IPS DF 19.7 (cell line): ENCODE results near the gene PRDM11.

Source experiments
- DNase-seq: peaks from one replicate; pipeline ENCODE4 v3.0.0-alpha.2; 2013; ENCODE audit warnings: low read depth, low spot score

The PRDM11 gene

DNA sequence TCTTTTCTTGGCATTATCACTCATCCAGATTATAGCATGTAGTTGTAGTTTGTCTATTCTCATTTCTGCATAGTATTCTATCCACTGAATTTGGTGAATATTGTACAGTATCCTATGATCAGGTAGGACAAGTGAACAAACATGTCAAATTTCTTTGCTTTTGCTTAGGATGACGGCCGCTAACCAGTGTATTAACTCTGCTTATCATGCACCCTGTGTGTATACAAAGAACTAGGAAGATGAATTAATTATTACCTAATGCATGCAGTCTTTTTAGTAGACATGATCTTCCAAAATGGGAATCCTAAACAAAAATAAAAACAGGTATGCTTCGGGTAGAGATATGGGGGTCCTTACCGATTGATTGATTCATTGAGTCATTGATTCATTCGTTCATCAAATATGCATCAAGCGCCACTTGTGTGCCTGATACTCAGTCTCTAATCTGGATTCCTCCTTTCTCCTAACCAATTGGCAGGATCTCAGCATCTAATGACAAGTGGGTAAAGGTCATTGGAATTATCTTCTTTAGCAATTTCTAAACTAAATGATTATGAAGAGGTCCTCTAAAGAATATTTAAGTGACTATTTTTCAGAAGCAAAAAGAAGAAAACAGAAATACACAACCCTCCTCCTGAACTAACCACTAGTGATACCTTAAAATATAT lies 27.9 kb downstream of the PRDM11 start:
- DNase-seq = no peak

DNA sequence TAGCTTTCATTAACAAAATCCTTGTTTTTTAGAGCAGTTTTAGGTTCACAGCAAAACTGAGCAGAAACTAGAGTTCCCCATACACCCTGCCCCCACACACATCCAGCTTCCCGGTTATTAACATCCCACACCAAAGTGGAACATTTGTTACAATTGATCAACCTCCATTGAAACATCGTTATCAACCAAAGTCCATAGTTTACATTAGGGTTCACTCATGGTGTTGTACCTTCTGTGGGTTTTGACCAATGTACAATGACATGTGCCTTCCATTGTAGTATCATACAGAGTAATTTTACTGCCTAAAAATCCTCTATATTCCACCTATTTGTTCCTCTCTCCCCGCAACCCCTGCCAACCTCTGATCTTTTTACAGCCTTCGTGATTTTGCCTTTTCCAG lies 28.5 kb downstream of the PRDM11 start:
- no peak for DNase-seq

DNA sequence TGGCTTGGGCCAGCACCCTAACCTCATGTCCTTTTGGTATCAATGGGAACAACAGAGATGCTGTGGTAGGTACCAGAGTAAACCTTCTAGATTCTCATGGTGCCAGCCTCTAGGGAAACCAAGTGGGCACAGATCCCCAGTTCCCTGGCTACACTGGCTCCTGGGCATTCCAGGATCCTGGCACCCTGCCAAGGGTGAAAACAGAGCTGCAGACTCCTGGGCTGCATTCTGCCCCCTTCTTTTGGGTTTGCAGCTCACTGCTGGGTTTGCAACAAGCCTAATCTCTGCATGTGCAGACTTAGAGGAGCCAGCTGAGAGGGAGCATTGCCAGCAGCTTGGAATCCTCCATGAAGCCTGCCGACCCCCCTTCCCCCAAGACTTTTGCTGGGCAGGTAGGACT lies 30.6 kb downstream of the PRDM11 start:
- DNase-seq = no peak

DNA sequence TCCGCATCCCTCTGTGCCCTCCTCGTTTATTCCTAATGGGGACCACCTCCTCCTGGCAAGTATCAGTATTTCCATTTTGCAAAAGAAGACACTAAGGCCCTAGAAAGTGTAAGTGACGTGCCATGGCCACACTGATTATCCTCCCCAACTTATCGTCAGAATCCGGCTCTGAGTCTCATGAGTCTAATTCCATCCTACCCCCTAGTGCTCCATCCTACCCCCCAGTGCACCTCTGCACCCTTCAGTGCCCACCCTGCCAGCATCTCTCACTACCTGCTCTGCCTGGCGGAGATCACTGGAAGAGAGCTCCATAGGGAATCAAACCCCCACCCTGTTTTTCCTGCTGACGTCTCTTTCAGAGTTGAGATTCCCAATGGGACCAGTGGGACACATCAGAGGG lies 31.8 kb downstream of the PRDM11 start:
- no peak for DNase-seq

DNA sequence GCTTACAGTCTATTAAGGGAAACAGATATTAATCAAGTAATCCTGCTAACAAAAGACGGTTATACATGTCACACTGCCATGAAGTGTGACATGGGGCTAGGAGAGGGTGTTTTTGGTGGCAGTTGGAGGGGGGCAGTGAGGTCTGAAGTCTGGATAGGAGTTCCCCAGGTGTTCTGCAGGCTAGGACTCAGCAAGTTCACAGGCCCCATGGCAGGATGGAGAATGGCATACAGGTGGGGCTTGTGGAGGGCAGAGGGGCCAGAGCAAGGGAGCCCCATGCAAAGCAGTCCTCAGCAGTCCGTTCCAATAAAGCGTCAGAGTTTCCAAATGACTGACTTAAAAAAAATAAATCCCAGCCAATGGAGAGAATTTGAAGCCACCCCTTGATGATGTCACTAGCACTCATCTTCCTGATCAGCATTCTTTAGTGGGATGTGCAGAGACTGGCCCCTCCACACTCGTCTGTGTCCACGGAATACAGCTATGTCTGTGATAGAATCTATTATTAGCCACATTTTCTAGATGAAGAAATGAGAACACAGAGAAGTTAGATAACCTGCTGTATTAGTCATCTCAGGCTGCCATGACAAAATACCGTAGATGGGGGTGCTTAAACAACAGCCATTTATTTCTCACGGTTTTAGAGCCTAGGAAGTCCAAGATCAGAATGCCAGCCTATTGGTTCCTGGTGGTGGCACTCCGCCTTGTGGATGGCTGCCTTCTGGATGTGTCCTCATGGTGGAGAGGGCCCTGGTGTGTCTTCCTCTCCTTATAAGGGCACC lies 32.6 kb downstream of the PRDM11 start:
- no peak for DNase-seq

DNA sequence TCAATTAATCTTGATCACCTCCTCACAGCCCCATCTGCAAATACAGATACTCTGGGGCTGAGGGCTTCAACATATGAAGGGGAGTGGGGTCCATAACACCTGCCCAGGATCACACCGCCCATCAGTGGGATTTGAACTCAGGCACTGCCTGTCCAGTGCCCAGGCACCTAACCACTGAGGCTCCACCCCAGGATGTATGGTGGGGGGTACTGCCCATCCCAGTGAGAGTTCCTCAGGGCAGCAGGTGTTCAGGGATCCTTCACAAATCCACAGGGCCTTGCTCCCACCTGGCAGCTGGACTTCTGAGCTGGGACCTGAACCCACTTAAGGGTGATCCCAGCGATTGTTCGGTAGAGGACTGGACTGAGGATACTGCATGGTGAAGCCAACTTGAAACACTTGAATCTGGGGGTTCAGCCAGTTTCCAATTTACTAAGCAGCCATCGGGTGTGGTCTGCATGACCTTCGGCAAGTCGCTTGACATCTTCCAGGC lies 33.3 kb downstream of the PRDM11 start:
- no peak for DNase-seq

DNA sequence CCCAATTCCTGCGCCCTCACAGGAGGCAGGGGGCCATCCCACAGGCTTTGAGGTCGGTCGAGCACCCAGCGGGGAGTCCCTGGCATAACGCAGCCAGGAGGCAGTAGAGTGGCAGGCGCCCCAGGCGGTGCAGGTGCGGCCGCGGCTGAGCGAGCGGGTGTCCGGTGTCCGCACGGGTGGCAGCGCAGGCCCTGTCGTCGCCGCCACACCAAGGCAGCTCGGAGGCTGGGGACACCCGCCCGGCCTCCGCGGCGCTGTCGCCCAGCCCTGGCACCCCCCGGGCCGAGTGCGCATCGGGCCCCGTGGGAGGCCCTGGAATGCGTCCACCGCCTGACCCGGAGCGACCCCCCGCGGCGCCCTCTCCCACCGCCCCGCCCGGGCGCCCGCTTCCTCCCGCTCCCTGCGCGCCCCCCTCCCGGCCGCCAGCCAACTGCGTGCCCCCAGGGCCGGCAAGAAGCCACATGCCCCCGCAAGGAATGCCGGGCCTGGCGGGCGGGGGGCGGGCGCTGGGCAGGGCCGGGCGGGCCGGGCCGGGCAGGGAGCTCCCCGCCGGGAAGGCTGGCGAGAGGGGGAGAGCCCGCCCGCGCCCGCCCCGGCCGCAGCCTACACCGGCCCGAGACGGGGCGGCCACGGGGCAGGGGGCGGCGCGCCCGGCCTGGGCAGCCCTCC lies 33.9 kb downstream of the PRDM11 start:
- DNase-seq = no peak

DNA sequence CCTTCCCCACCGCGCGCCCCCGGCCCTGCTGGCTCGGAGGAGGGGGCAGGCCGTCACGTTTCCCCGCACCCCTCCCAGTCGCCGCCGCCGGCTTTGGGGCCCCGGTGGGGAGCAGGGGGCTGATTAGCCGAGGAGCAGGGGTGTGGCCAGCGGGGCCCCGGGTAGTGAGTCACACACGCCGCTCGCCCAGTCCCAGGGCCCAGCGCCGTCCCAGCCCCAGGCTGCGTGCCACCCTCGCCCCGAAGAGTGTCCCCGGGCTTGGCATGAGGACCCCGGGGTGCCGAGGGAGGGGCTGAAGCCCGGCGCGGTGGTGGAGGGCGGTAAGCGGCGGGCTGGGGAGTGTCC lies 34.4 kb downstream of the PRDM11 start:
- no peak for DNase-seq

DNA sequence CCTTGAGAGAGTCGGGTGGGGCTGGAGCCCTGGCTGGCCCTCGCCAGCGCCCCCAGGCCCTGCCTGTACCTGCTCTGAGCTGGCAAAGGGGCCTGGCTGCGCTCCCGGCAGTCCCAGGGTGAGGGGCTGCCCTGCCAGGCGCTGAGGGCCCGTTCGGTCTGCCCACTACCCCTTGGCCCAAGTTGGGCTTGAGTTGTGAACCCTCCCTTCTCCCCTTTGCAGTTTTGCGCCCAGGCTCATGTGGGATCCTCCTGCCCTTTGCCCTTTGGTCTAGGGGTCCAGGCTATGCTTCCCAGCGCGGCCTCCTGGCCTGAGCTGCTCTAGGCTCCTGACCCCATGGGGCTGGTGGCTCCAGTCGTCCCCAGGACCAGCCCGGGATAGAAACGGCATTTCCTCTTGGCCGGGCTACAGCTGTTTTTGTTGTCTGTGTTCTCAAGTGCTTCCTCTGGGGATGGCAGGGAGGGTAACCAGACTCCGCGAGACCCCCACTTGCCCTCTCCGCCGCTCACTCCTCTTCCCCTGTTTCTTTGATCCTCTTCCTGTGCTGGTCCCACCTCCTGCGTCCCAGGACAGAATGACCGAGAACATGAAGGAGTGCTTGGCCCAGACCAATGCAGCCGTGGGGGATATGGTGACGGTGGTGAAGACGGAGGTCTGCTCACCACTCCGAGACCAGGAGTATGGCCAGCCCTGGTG lies 34.9 kb downstream of the PRDM11 start:
- DNase-seq = no peak

DNA sequence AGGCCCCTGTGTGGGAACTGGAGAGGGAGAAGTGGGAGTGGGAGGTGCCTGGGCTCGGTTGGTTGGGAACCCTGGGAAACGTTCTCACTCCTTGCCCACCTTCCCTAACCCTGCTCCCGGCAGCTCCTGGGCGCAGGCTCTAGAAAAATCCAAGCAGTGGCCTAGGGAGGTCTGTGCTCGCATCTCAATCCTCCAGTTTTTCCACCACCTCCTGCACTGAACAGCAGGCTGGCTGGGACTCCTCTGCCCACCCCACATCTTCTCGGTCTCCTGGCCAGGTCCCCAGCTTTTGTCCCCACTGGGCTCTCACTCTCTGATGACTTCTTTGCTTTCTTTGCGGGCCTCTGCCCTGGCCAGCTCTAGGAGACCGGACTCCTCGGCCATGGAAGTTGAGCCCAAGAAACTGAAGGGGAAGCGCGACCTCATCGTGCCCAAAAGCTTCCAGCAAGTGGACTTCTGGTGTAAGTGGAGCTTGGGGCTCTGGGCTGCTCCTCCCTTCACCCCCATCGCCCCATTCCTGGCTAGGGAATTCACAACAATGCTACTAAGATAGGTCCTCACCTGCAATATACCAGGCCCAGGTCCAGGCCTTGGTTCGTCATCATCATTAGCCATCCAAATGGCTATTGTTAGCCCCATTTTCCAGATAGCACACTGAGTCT lies 35.6 kb downstream of the PRDM11 start:
- no peak for DNase-seq

DNA sequence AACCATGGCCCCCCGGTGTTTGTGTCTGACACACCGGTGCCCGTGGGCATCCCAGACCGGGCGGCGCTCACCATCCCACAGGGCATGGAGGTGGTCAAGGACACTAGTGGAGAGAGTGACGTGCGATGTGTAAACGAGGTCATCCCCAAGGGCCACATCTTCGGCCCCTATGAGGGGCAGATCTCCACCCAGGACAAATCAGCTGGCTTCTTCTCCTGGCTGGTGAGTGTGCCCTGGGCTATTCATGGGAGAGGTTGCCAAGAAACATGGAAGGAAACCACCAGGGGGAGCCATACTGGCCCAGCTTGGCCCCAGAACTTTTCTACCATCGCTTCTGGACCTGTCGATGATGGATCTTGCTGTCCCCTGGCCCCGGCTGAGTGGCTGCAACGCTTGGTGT lies 36.5 kb downstream of the PRDM11 start:
- no peak for DNase-seq

DNA sequence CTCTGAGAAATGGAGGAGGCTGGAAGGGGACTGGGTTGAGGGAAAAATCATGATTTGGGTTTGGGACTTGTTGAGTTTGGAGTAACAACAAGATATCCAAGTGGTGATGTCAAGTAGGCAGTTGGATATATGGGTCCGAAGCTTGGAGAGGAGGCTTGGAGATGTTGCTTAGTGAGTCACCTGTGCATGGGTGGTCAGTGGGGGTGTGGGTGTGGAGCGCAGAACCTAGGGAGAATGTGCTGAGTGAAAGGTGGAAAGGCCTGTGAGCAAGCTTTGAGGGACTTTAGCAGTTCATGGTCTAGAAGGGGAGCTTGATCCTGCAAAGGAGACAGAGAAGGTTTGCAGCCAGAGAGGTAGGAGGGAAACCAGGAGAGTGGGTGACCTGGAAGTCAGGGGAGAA lies 38.2 kb downstream of the PRDM11 start:
- no peak for DNase-seq

DNA sequence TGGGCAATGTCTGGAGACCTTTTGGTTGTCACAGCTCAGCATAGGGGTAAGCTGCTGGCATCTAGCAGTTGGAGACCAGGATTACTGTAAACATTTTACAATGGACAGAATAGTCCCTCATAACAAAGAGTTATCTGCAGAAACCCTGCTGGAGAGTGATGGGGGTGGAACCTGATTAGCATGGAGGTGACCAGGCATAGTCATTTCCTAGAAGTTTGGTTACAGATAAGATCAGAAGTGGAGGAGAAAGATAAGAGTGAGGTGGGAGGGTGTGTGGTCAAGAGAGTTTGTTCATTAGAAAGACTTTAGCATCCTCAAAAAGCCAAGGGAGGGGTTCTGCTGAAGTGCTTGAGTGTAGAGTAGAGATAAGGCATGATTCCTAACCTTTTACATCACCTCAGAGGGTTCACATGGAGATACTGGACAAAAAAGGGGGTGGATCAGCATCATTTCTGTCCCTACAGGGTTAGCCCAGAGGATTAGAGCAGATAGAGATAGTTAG lies 38.8 kb downstream of the PRDM11 start:
- no peak for DNase-seq

DNA sequence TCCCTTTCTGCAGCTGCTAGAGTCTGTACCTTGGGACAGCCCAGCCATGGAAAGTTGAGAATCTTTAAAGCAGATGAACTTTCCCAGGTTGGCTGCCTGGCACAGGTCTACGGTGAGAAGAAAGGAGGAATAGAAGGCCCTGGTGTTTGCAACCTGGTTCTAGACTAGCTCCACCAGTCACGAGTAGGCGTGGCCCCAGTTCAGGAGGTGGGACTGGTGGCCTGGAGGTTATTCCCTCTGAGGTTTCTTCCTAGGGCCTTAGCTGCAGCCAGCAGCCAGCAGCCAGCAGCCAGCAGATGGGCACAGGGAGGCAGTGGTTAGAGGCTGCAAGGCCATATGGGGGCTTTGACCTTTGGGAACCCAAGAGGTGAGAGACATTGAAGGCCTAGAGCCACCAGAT lies 40.9 kb downstream of the PRDM11 start:
- DNase-seq = no peak

DNA sequence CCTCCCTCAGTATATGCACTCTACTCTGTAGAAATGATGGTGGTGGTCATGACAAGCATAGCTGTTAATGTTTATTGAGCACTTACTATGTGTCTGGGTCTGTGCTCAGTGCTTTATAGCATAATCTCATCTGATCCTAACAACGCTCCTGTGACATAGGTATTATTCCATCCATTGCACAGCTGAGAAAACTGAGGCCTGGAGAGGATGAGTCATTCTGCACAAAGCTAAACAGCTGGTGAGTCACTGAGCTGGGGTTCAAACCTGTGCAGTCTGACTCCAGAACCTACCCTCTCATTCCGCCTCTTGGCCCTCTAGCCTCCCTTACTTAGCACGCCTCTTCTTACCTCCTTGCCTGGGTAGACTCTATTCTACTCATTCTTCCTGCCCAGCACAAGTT lies 41.7 kb downstream of the PRDM11 start:
- no peak for DNase-seq

DNA sequence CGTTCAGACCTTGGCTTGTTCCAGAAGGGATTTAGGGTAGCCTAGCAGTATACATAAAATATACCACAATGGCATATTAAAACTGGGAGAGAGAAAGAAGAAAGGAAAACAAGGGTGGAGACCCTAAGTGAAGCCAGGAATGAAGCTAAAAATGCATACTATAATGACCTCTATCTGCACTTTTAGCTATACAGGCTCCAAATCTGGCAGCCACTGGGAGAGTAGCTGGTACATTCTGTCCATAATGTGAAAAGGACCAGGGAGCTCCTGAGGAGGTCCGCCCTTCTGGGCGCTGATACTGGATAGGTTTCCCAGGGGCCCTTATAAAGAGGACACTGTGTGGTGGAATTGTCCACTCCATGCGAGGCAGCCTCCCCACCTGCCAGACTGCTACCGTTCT lies 42.8 kb downstream of the PRDM11 start:
- no peak for DNase-seq

DNA sequence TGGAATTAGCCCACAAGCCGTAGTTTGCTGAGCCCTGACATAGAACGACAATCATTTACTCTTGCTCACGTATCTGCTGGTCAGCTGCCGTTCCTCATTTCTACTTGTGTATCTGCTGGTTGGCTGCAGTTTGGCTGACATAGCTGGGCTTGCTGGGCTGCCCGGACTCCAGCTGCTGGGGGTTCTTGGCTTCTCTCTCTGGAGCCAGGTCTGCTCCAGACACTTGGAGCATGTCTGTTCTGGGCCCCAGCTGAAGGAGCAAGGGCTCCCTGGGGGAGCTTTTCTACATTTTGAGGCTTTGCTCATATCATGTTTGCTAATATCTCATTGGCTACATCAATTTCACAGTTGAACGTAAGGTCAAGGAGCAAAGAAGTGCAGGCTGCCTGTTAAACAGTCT lies 47.3 kb downstream of the PRDM11 start:
- DNase-seq = no peak

DNA sequence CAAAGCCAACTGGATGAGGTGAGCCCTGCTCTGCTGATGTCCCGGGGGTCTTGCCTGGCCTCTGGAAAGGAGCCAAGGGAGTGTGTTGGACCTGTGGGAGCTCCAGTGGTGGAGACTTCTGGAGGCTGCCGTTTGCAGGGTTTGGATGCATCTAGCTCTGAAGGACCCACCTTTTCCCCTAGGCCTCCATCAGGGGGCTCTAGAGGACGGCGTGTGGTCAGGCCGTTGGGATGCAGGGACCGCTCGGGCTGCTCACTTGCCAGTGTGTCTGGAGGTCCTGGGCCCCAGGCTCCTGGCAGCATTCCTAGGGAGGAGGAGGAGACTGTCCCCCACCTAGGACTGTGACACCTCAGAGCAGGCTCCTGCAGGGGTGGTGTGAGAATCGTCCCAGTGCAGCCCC lies 58.3 kb downstream of the PRDM11 start:
- DNase-seq = no peak

DNA sequence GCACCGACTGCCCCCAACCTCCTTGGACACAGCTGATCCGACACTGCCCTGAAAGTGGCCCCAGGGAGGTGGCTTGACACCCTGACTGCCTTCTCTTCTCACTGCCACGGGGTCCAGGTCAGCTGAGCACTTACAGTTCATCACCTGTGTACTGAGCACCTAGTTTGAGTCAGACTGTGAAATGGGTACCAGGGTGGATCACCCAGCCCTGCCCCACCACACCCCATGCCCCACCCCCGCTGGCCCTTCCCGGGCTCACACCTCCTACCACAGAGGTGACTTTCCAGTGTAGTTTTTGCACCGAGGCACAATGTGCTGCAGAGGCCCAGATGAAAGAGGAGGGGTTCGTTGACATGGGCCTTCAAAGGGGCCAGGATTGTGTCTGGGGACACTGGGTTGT lies 59.5 kb downstream of the PRDM11 start:
- no peak for DNase-seq

DNA sequence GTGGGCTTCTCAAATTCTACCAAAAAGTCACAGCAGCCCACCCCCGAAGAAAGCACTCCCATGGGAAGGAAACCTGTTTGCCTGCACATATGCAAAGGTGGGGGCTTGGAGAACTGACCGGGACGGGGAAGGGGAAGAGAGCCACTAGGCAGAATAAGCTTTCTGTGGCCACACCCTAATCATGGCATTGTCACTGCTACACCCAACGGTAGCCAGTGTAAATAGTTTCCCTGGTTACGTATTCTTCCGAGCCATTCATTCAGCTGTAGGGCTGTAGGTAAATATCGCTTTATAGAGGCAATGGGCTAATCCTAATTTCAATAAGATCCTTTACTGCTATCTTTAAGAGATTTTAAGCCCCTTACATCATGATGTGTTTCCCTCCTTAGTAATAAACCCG lies 61.7 kb downstream of the PRDM11 start:
- DNase-seq = no peak

DNA sequence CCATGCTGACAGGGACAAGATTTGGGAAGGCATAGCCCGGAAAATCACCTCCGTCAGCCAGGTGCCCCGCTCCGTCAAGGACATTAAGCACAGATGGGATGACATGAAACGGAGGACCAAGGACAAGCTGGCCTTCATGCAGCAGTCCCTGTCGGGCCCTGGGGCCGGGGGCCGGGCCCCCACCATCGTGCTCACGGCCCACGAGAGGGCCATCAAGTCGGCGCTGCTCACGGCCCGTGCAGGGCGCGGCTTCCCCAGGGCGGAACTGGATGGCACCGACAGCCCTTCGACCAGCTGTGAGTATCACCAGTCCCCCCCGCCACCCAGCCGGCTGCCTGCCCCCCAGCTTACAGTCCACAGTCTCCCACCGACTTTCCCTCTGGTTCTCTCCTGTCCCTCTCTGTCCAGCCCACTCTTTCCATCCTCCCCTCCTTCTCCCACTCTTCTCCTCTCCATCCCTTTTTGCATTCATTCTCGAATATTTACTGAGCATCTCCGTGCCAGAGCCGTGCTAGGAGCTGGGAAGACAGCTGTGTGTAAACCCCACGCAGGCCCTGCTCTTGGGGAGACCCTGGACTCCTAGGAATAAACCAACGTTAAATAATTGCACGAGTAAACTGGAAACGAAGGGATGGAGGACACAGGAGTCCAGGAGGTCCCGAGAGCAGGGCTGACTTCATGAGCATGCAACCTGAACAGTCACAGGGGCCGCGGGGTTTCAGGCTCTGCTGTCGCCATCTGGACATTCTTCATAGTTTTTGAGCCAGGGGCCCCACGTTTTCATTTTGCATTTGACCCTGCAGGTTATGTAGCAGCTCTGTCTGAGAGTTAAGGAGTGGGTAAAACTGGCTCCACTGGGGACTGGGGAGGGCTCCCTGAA lies 62.8 kb downstream of the PRDM11 start:
- DNase-seq = no peak
